Measurements from ENCODE around the gene HHATL.
"Not testable (repeated sequence)": the region's sequence is repeated elsewhere in the genome, so short reads cannot be mapped to it uniquely, and the experiment has no call there.

HHATL gene

GRCh38 chr3:42734263-42734860 is 31.8 kb upstream of the HHATL start:
- in situ Hi-C loops (cut with MboI; ENCODE audit: low sequenced_read_pairs), result no loop called here

- in situ Hi-C loops (cut with MboI; ENCODE audit: low sequenced_read_pairs), result no loop called here
Measured at GRCh38 chr3:42733501-42734262, 31.1 kb upstream of the HHATL start.

GRCh38 chr3:42732829-42733459 is 30.3 kb upstream of the HHATL start:
- in situ Hi-C loops (cut with MboI; ENCODE audit: low sequenced_read_pairs), result no loop called here

GRCh38 chr3:42732196-42732828 is 29.7 kb upstream of the HHATL start:
- in situ Hi-C loops (cut with MboI; ENCODE audit: low sequenced_read_pairs), result no loop called here

- in situ Hi-C loops (cut with MboI; ENCODE audit: low sequenced_read_pairs), result no loop called here
Measured at GRCh38 chr3:42731476-42732195, 29.0 kb upstream of the HHATL start.

GRCh38 chr3:42730706-42731420 is 28.3 kb upstream of the HHATL start:
- in situ Hi-C loops (cut with MboI; ENCODE audit: low sequenced_read_pairs), result no loop called here

GRCh38 chr3:42730294-42730693 is 27.7 kb upstream of the HHATL start:
- in situ Hi-C loops (cut with MboI; ENCODE audit: low sequenced_read_pairs), result no loop called here

GRCh38 chr3:42729404-42730145 is 27.0 kb upstream of the HHATL start:
- in situ Hi-C loops (cut with MboI; ENCODE audit: low sequenced_read_pairs), result no loop called here

- in situ Hi-C loops (cut with MboI; ENCODE audit: low sequenced_read_pairs), result no loop called here
Measured at GRCh38 chr3:42728668-42729364, 26.2 kb upstream of the HHATL start.

- in situ Hi-C loops (cut with MboI; ENCODE audit: low sequenced_read_pairs), result no loop called here
Measured at GRCh38 chr3:42728056-42728455, 25.5 kb upstream of the HHATL start.

GRCh38 chr3:42725454-42725853 is 22.9 kb upstream of the HHATL start:
- in situ Hi-C loops (cut with MboI; ENCODE audit: low sequenced_read_pairs), result no loop called here

- in situ Hi-C loops (cut with MboI; ENCODE audit: low sequenced_read_pairs), result no loop called here
Measured at GRCh38 chr3:42723219-42723618, 20.6 kb upstream of the HHATL start.

GRCh38 chr3:42722442-42722841 is 19.8 kb upstream of the HHATL start:
- in situ Hi-C loops (cut with MboI; ENCODE audit: low sequenced_read_pairs), result not testable (repeated sequence)

GRCh38 chr3:42721690-42722089 is 19.1 kb upstream of the HHATL start:
- in situ Hi-C loops (cut with MboI; ENCODE audit: low sequenced_read_pairs), result no loop called here

- in situ Hi-C loops (cut with MboI; ENCODE audit: low sequenced_read_pairs), result no loop called here
Measured at GRCh38 chr3:42720126-42720525, 17.5 kb upstream of the HHATL start.

GRCh38 chr3:42719002-42719401 is 16.4 kb upstream of the HHATL start:
- in situ Hi-C loops (cut with MboI; ENCODE audit: low sequenced_read_pairs), result no loop called here

GRCh38 chr3:42718338-42718737 is 15.7 kb upstream of the HHATL start:
- in situ Hi-C loops (cut with MboI; ENCODE audit: low sequenced_read_pairs), result no loop called here

- in situ Hi-C loops (cut with MboI; ENCODE audit: low sequenced_read_pairs), result no loop called here
Measured at GRCh38 chr3:42717306-42717705, 14.7 kb upstream of the HHATL start.

GRCh38 chr3:42714171-42714852 is 11.7 kb upstream of the HHATL start:
- in situ Hi-C loops (cut with MboI; ENCODE audit: low sequenced_read_pairs), result no loop called here

Measured in HL-60/S4 treated with retinoic acid at 250 ng/mL for 4 days and 3 days (cell line).